Measurements from ENCODE around the gene SENP6.
"Not testable (repeated sequence)": the region's sequence is repeated elsewhere in the genome, so short reads cannot be mapped to it uniquely, and the experiment has no call there.

SENP6 gene

GRCh38 chr6:75619230-75619899 is 17.7 kb downstream of the SENP6 start:
- no peak for TF ChIP-seq CTCF (IDR thresholded peaks at IDR 0.05; ENCODE audit: low read depth, low read length)
- no peak for DNase-seq (ENCODE audit: extremely low read depth, low read depth)

DNA sequence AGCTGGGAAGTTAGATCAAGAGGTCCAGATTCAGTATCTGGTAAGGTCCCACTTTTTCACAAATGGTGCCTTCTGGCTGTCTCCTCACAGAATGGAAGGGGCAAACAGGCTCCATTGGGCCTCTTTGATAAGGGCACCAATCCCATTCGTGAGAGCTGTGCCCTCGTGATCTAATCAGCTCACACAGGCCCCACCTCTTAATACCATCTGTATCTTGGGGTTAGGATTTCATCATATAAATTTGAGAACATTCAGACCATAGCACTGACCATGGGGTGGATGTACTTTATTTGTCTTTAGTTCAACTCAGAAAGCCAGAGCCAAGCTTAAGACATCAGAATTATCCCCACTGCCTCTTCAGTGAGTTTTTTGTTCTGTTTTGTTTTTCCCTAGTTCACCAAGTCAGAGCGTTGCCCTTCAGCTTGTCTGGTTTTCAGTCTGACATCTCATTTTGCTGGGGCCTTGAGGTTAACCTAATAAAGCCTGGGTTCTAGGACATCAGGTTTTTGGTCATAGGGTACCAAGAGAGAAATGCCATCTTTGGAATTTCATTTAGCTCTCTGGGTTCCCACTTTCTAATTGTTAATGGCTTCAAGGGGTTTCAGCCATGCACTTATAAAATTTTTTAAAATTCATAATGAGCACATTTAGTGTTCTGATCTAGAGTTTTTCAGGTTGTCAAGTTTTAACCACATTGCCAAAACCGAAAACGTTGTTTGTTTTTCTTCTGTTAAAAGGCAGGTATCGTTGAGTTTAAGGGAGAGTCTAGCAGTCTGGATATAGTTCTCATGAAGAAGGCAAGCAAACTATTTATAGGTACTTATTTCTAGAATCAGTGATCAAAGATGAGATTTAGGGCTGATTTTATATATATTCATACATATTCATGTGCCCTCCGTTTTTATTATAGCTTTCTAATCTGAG is 19.0 kb downstream of the SENP6 start:
- DNase-seq (ENCODE audit: extremely low read depth, low read depth), result no peak
- TF ChIP-seq CTCF (IDR thresholded peaks at IDR 0.05; ENCODE audit: low read depth, low read length), result no peak

GRCh38 chr6:75621846-75622245 is 20.2 kb downstream of the SENP6 start:
- no peak for DNase-seq (ENCODE audit: extremely low read depth, low read depth)
- TF ChIP-seq CTCF (IDR thresholded peaks at IDR 0.05; ENCODE audit: low read depth, low read length), result no peak

GRCh38 chr6:75623491-75623890 is 21.8 kb downstream of the SENP6 start:
- DNase-seq (ENCODE audit: extremely low read depth, low read depth), result no peak
- no peak for TF ChIP-seq CTCF (IDR thresholded peaks at IDR 0.05; ENCODE audit: low read depth, low read length)

GRCh38 chr6:75624335-75624734 is 22.7 kb downstream of the SENP6 start:
- TF ChIP-seq CTCF (IDR thresholded peaks at IDR 0.05; ENCODE audit: low read depth, low read length), result no peak
- no peak for DNase-seq (ENCODE audit: extremely low read depth, low read depth)

DNA sequence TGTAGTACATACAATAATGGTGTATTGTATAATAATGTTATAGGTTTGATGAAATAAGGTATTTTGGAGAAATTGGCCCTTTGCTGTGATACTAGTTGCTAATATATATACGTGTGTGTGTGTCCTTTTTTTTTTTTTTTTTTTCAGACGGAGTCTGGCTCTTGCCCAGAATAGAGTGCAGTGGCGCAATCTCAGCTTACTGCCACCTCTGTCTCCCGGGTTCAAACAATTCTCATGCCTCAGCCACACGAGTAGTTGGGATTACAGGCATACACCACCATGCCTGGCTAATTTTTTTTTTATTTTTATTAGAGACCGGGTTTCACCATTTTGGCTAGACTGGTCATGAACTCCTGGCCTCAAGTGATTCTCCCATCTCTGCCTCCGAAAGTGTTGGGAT is 23.3 kb downstream of the SENP6 start:
- DNase-seq (ENCODE audit: extremely low read depth, low read depth), result no peak
- TF ChIP-seq CTCF (IDR thresholded peaks at IDR 0.05; ENCODE audit: low read depth, low read length), result no peak

- DNase-seq (ENCODE audit: extremely low read depth, low read depth), result no peak
- TF ChIP-seq CTCF (IDR thresholded peaks at IDR 0.05; ENCODE audit: low read depth, low read length), result no peak
Observed at GRCh38 chr6:75626561-75626960, 24.9 kb downstream of the SENP6 start.

GRCh38 chr6:75627708-75628107 is 26.0 kb downstream of the SENP6 start:
- DNase-seq (ENCODE audit: extremely low read depth, low read depth), result not testable (repeated sequence)

All from AG09319 (cell line).